Neuronal stem cell (in vitro differentiated cells): ENCODE measurements around the gene TMEM72.

ENCODE experiments used
- DNase-seq: peaks from one replicate; pipeline ENCODE4 v3.0.0-alpha.2; 2013; ENCODE audit warnings: low spot score
- H2AFZ ChIP-seq: one replicate; pipeline ENCODE4 v1.6.1; 2013; ENCODE audit warnings: mild to moderate bottlenecking, low read length, inconsistent platforms
- H2AK5ac ChIP-seq: 2 replicates; pipeline ENCODE4 v1.6.1; 2013; ENCODE audit warnings: low read depth, mild to moderate bottlenecking, inconsistent platforms, low read length, moderate library complexity, mixed read lengths
- H2BK120ac ChIP-seq: 2 replicates; pipeline ENCODE4 v1.6.1; 2013; ENCODE audit warnings: low read depth, mild to moderate bottlenecking, inconsistent platforms, low read length, moderate library complexity, mixed read lengths
- H2BK12ac ChIP-seq: one replicate; pipeline ENCODE4 v1.6.1; 2013; ENCODE audit warnings: low read length, inconsistent platforms
- H2BK15ac ChIP-seq: 2 replicates; pipeline ENCODE4 v1.6.1; 2013; ENCODE audit warnings: mild to moderate bottlenecking, low read length, inconsistent platforms, mixed read lengths
- H2BK5ac ChIP-seq: one replicate; pipeline ENCODE4 v1.6.1; 2013; ENCODE audit warnings: inconsistent platforms, mild to moderate bottlenecking, low read length, moderate library complexity
- H3K14ac ChIP-seq: one replicate; pipeline ENCODE4 v1.6.1; 2013; ENCODE audit warnings: low read length, inconsistent platforms
- H3K18ac ChIP-seq: 2 replicates; pipeline ENCODE4 v1.6.1; 2013; ENCODE audit warnings: low read length, inconsistent platforms
- H3K23ac ChIP-seq: 2 replicates; pipeline ENCODE4 v1.6.1; 2013; ENCODE audit warnings: low read depth, mild to moderate bottlenecking, mixed read lengths, low read length, inconsistent platforms; ENCODE audit not compliant: poor library complexity
- H3K27ac ChIP-seq: replicated peaks from 3 replicates; pipeline ENCODE4 v1.5.1; 2013; ENCODE audit warnings: low read length, inconsistent platforms
- H3K27me3 ChIP-seq, 3 experiments: 2 replicates each; pipeline ENCODE4 v1.6.1; 2013; ENCODE audit warnings: low read length in 3 of 3, mild to moderate bottlenecking in 2 of 3, inconsistent platforms in 1 of 3, low read depth in 1 of 3, mixed read lengths in 1 of 3, moderate library complexity in 1 of 3; ENCODE audit not compliant: control insufficient read depth in 3 of 3, insufficient read depth in 3 of 3
- H3K36me3 ChIP-seq, 2 donors: replicated peaks in 1 of 2; 2 replicates each; pipeline ENCODE4 v1.6.1; 2013; ENCODE audit warnings: low read length in 2 of 2; ENCODE audit not compliant: control insufficient read depth in 2 of 2, insufficient read depth in 2 of 2
- H3K4ac ChIP-seq: 2 replicates; pipeline ENCODE4 v1.6.1; 2013; ENCODE audit warnings: inconsistent platforms, mild to moderate bottlenecking, low read length, moderate library complexity
- H3K4me1 ChIP-seq, 2 donors: 1 replicate in 1 of 2; 2 replicates in 1 of 2; pipeline ENCODE4 v1.6.1; 2013; ENCODE audit warnings: low read length in 2 of 2, low read depth in 1 of 2; ENCODE audit not compliant: control insufficient read depth in 2 of 2, insufficient read depth in 1 of 2
- H3K4me2 ChIP-seq: one replicate; pipeline ENCODE4 v1.6.1; 2013; ENCODE audit warnings: mild to moderate bottlenecking, low read length, inconsistent platforms; ENCODE audit not compliant: insufficient read depth, poor library complexity, severe bottlenecking
- H3K4me3 ChIP-seq, 2 donors: 2 replicates each; pipeline ENCODE4 v1.5.1; 2013; ENCODE audit warnings: low read length in 2 of 2, mild to moderate bottlenecking in 2 of 2, inconsistent platforms in 1 of 2, moderate library complexity in 1 of 2
- H3K79me1 ChIP-seq: one replicate; pipeline ENCODE4 v1.6.1; 2013; ENCODE audit warnings: low read depth, mild to moderate bottlenecking, inconsistent platforms, low read length, moderate library complexity
- H3K9ac ChIP-seq: one replicate; pipeline ENCODE4 v1.6.1; 2013; ENCODE audit warnings: mild to moderate bottlenecking, low read depth, low read length, inconsistent platforms; ENCODE audit not compliant: poor library complexity
- H3K9me3 ChIP-seq, 2 donors: replicated peaks in 1 of 2; 2 replicates each; pipeline versions ENCODE3 to v1.6.1; 2013; ENCODE audit warnings: low read length in 2 of 2, mild to moderate bottlenecking in 2 of 2, inconsistent platforms in 1 of 2, low read depth in 1 of 2, mixed read lengths in 1 of 2, moderate library complexity in 1 of 2; ENCODE audit not compliant: control insufficient read depth in 2 of 2, insufficient read depth in 1 of 2
- H4K8ac ChIP-seq: one replicate; pipeline ENCODE4 v1.6.1; 2013; ENCODE audit warnings: low read depth, mild to moderate bottlenecking, inconsistent platforms, low read length, moderate library complexity
- H4K91ac ChIP-seq: one replicate; pipeline ENCODE4 v1.6.1; 2013; ENCODE audit warnings: low read length, low read depth, mild to moderate bottlenecking, inconsistent platforms; ENCODE audit not compliant: poor library complexity
- WGBS, 2 donors: extraction: QIAGEN DNeasy Blood & Tissue Kit; methylation state at CpG; one replicate each; pipeline ENCODE4 v1.1.7; 2013; ENCODE audit warnings: missing lambda C conversion rate in 2 of 2, mixed read lengths in 1 of 2; ENCODE audit not compliant: insufficient read length in 2 of 2, insufficient replicate concordance in 1 of 2; ENCODE audit errors: extremely low coverage in 2 of 2; 5-methylcytosine and 5-hydroxymethylcytosine counted together

Gene TMEM72

DNA sequence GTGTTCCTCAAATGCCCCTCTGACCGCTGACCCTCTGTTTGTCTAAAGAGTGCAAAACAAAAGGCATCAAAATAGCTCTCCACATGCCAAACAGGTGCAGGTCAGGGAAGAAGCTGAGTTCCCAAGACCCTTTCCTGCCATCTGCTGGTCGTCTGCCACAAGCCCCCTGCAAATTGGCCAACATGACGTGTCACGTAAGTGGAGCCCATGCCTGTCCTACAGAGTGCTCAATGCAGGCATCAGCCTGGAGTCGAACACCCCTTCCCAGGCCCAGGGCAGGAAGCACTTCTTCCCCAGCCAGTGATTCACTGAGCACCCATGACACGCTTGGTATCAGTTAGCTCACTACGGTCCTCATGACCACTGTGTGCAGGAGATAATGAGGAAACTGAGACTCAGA is 14.1 kb downstream of the TMEM72 start:
- DNase-seq: peak; percentile 66
- no CpG with 5 or more reads among the region's 7 CpGs for WGBS, 2 donors
- no peak overlapping the region for H3K4ac ChIP-seq
- H2BK5ac ChIP-seq: no peak overlapping the region
- H3K9me3 ChIP-seq: peaks cover 0 to 5% of the 10 kb centered on the region in 2 donors
- H3K27ac ChIP-seq: no peak overlapping the region
- no peak overlapping the region for H2BK120ac ChIP-seq
- no peak overlapping the region for H2AFZ ChIP-seq
- no peak overlapping the region for H3K9ac ChIP-seq
- H3K79me1 ChIP-seq: no peaks in the 10 kb centered on the region
- H3K4me2 ChIP-seq: no peak overlapping the region
- H2BK15ac ChIP-seq: no peak overlapping the region
- no peaks in the 10 kb centered on the region for H3K36me3 ChIP-seq
- H3K23ac ChIP-seq: no peak overlapping the region
- peak overlapping the region; percentile 58 for H3K18ac ChIP-seq
- H4K91ac ChIP-seq: no peak overlapping the region
- no peak overlapping the region for H4K8ac ChIP-seq
- no peak overlapping the region for H2AK5ac ChIP-seq
- H3K4me3 ChIP-seq: no peak overlapping the region
- no peaks in the 10 kb centered on the region for H3K27me3 ChIP-seq
- H3K4me1 ChIP-seq: peaks cover 3 to 11% of the 10 kb centered on the region in 2 donors
- H3K14ac ChIP-seq: no peak overlapping the region
- H2BK12ac ChIP-seq: no peak overlapping the region

DNA sequence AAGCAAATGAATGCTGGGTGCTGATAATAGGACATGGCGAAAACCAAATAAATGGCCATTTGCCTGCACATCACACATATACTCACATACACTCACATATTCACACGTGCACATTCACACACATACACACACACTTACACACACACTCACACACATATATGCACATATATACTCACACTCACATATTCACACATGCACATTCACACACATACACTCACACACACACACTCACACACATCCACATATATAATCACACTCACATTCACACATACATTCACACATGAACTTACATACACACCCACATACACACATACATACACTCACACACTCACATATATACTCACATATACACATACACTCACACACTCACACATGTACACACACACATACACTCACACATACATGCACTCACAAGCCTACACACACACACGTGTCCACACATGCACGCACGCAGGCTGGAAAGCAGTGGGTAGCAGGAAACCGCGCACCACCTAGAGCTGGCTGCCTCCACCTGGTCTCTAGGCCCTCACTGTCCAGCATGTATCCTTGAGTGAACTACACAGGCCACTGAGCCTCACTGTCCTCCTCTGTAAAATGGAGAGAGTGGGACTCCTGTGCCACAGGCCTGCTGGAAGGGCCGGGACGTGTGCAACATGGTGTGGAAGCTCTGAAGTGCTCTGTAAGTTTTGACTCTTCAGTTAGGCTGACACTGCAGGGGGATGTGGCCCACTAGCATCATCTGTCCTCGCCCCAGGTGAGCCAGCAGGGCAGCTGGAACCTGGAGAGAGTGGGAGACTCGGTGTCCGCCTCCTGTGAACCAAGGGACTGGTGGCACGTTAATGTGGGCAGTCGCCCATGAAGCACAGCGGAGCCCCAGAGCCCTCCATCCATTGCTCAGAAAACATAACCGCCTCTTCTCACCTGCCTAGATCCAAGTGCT is 14.9 kb downstream of the TMEM72 start:
- no peak overlapping the region for H3K9ac ChIP-seq
- peak overlapping the region; percentile 31 for H4K91ac ChIP-seq
- H4K8ac ChIP-seq: peak overlapping the region; percentile 89
- H3K4ac ChIP-seq: no peak overlapping the region
- H2BK120ac ChIP-seq: no peak overlapping the region
- no peak overlapping the region for H3K14ac ChIP-seq
- H3K18ac ChIP-seq: peak overlapping the region; percentile 29
- peaks cover 3 to 11% of the 10 kb centered on the region in 2 donors for H3K4me1 ChIP-seq
- peak overlapping the region; percentile 46 for H2BK5ac ChIP-seq
- H2AK5ac ChIP-seq: peak overlapping the region; percentile 78
- H3K27ac ChIP-seq: no peak overlapping the region
- H3K4me2 ChIP-seq: no peak overlapping the region
- H3K9me3 ChIP-seq: peaks cover 0 to 5% of the 10 kb centered on the region in 2 donors
- H3K79me1 ChIP-seq: no peaks in the 10 kb centered on the region
- no peaks in the 10 kb centered on the region for H3K36me3 ChIP-seq
- no peak overlapping the region for H2AFZ ChIP-seq
- WGBS, 2 donors: 100% methylated on average over 1 of the region's 16 CpGs; no CpG with 5 or more reads in 1 of the 2 donors
- no peak for DNase-seq
- H2BK15ac ChIP-seq: peak overlapping the region; percentile 27
- H3K27me3 ChIP-seq: peaks cover 0 to 2% (median 0%) of the 10 kb centered on the region in 3 experiments
- no peak overlapping the region for H3K4me3 ChIP-seq
- peak overlapping the region; percentile 1 for H2BK12ac ChIP-seq
- H3K23ac ChIP-seq: peak overlapping the region; percentile 12

DNA sequence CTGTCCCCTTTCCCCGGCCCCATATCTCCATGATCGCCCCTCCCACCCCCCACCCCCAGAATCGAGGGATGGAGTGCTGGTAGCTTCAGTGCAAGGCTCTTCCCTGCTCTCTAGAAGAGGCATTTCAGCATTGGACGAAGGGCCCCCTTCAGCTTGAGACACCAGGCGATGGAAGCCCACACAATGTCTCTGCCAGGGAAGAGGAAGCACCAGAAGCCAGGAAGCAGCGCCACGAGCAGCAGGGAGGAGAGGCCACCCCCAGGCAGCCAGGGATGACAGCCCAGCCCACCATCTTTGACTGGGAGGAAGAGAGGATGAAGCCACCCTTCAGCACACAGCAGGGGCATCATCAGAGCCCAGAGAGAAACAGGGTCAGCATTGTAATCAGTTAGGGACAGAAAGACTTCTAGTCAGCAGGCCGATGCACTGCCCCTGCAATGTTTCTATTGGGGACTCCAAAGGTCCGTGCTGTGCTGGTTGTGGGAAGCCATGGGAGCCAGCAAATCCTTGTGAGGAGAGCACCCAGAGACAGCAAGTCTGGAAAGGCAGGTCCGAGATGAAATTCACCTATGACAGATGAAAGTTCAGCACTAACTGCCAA is 15.7 kb downstream of the TMEM72 start:
- no peak overlapping the region for H4K91ac ChIP-seq
- H2AFZ ChIP-seq: no peak overlapping the region
- no peak overlapping the region for H3K4ac ChIP-seq
- no peak overlapping the region for H3K27ac ChIP-seq
- peak overlapping the region; percentile 46 for H2BK5ac ChIP-seq
- H3K79me1 ChIP-seq: no peaks in the 10 kb centered on the region
- WGBS, 2 donors: no CpG with 5 or more reads among the region's 10 CpGs
- peaks cover 0 to 5% of the 10 kb centered on the region in 2 donors for H3K9me3 ChIP-seq
- peak overlapping the region; percentile 52 for H3K23ac ChIP-seq
- H2BK120ac ChIP-seq: no peak overlapping the region
- peaks cover 3 to 11% of the 10 kb centered on the region in 2 donors for H3K4me1 ChIP-seq
- H3K9ac ChIP-seq: no peak overlapping the region
- no peak overlapping the region for H4K8ac ChIP-seq
- no peak for DNase-seq
- no peak overlapping the region for H3K4me2 ChIP-seq
- H3K36me3 ChIP-seq: no peaks in the 10 kb centered on the region
- H3K4me3 ChIP-seq: no peak overlapping the region
- H3K18ac ChIP-seq: peak overlapping the region; percentile 65
- H3K27me3 ChIP-seq: peaks cover 0 to 5% (median 0%) of the 10 kb centered on the region in 3 experiments
- H2BK15ac ChIP-seq: peak overlapping the region; percentile 27
- peak overlapping the region; percentile 78 for H2AK5ac ChIP-seq
- H3K14ac ChIP-seq: no peak overlapping the region
- H2BK12ac ChIP-seq: no peak overlapping the region

DNA sequence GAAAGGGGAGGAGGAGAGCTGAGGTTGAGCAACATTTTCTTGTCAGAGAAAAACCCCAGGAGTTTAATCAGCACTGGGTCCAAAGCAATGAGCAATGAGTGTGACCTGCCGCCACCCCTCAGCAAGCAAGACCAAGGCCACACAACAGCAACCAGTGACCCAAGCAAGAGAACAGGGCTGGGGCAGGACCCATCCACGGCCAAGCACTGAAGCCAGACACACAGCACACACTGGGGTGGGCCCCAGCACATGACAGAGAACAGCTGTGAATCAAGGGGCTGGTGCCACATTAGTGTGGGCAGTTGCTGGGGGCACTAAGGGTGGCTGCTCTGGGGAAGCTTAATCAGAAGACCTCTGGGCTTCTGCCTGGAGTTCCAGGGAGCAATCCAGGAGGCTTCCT is 16.2 kb downstream of the TMEM72 start:
- Histone ChIP-seq H2BK12ac (peak overlapping the region; percentile 33), H2BK120ac (no peak overlapping the region), H3K14ac (peak overlapping the region; percentile 28), H3K9ac (no peak overlapping the region), H3K4ac (no peak overlapping the region), H3K4me2 (no peak overlapping the region), H3K27ac (no peak overlapping the region), H3K4me3 (no peak overlapping the region), H3K9me3 (peaks cover 0 to 5% of the 10 kb centered on the region in 2 donors), H3K36me3 (no peaks in the 10 kb centered on the region), H3K18ac (peak overlapping the region; percentile 88), H3K79me1 (no peaks in the 10 kb centered on the region), H3K23ac (no peak overlapping the region), H2BK5ac (peak overlapping the region; percentile 46), H3K27me3 (peaks cover 0 to 5% (median 0%) of the 10 kb centered on the region in 3 experiments), H4K8ac (no peak overlapping the region), H2AFZ (no peak overlapping the region), H3K4me1 (peaks cover 3 to 11% of the 10 kb centered on the region in 2 donors), H2AK5ac (peak overlapping the region; percentile 20), H2BK15ac (peak overlapping the region; percentile 98), H4K91ac (no peak overlapping the region)
- WGBS, 2 donors: no CpG with 5 or more reads among the region's 2 CpGs
- DNase-seq: no peak
